ENCODE data around the gene SMIM22.

The SMIM22 gene

DNA sequence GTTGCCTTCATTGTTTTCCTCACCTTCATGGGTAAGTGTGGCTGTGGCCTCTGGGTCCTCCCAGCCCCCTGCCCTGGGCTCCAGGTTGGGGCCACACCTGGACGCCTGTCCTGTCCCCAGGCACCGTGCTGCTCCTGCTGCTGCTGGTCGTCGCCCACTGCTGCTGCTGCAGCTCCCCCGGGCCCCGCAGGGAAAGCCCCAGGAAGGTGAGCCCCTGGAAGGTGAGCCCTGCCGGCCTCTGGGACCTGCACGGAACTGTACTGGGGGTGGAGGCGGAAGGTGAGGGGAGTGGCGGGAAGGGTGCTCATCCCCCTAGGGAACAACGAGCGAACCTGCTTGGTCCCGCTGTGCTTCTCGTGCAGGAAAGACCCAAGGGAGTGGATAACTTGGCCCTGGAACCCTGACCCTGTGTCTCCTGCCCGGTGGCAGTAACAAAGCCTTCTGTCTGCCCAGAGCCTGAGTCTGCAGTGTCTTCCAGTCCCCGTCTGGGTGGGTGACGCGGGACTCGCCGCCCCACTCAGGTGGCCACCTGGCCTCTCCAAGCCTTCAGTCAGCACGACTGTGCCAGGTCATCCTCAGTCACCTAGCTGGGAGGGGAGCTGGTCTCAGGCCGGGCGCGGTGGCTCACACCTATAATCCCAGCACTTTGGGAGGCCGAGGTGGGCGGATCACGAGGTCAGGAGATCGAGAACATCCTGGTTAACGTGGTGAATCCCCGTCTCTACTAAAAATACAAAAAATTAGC, 831 bp downstream of the SMIM22 start:
- no peak for DNase-seq (ENCODE audit: low read depth)

DNA sequence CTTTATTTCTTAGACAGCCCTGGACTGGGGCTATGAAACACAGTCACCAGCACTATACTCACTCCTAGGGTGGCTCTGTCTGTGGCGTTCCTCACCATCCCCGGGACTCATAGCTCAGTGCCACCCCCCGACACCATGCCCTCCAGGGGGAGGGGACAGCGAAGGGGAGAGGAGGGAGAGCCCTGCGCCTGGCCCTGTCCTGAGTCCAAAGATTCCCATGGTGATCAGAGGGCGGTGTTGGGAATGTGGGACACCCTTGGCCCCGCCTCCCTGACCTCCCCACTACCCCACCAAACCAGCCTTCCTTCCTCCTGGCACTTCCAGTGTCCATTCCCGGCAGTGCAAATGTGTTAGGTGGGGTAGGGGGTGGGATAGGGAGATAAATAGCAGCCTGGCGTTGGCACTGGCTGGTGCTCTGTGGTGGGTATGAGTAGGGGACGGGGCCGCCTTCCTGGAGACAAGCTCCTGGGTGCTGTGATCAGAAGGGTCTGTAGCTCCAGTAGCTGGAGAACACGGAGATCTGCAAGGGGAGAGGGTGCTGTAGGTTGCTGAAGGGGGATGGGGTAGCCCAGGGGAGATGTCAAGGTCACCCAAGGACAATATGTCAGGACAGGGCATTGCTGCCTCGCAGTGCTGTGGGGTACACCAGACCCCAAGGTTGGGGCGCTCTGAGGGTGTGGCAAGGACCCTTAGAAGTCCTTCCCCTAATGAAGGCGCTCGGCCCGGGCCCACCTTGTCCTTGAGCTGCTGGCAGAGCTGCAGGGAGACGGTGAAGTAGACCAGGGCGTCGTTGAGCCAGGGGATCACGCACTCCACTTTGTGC, 2.0 kb downstream of the SMIM22 start:
- DNase-seq (ENCODE audit: low read depth) = no peak

- DNase-seq (ENCODE audit: low read depth) = no peak
Observed at GRCh38 chr16:4797805-4798252, 2.7 kb downstream of the SMIM22 start.

GRCh38 chr16:4798456-4798855, 3.3 kb downstream of the SMIM22 start:
- no peak for DNase-seq (ENCODE audit: low read depth)

DNA sequence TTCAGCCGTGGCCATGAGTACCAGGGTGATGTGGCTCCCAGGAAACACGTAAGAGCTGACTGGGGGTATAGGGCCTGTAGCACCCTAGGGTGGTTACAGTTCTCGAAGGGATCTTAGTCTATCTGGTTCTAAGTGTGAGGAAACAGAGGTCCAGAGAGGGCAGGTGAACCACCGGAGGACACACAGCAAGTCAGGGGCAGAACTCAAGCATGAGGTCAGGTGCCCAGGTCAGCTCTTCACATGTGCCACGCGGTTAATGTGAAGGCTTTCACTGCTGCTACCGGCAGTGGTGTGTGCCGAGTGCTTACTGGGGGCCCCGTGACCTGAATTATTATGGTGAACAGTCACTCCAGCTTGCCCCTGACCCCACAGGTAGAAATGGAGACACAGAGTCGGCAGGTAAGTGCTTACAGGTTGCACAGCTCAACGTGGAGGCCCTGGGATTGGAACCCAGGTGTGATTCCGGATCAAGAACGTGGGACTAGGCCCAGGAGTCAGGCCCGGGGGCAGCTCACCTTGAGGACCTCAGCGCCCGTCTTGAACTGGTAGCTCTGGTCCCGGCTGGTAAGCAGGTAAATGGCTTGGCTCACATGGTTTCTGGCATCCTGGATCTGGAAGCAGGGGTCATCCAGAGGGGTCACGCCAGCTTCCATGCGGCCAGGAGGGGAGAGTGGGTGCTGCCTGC, 4.1 kb downstream of the SMIM22 start:
- no peak for DNase-seq (ENCODE audit: low read depth)

- DNase-seq (ENCODE audit: low read depth) = no peak
Observed at GRCh38 chr16:4800290-4801041, 5.3 kb downstream of the SMIM22 start.

GRCh38 chr16:4801051-4801961, 6.1 kb downstream of the SMIM22 start:
- no peak for DNase-seq (ENCODE audit: low read depth)

DNA sequence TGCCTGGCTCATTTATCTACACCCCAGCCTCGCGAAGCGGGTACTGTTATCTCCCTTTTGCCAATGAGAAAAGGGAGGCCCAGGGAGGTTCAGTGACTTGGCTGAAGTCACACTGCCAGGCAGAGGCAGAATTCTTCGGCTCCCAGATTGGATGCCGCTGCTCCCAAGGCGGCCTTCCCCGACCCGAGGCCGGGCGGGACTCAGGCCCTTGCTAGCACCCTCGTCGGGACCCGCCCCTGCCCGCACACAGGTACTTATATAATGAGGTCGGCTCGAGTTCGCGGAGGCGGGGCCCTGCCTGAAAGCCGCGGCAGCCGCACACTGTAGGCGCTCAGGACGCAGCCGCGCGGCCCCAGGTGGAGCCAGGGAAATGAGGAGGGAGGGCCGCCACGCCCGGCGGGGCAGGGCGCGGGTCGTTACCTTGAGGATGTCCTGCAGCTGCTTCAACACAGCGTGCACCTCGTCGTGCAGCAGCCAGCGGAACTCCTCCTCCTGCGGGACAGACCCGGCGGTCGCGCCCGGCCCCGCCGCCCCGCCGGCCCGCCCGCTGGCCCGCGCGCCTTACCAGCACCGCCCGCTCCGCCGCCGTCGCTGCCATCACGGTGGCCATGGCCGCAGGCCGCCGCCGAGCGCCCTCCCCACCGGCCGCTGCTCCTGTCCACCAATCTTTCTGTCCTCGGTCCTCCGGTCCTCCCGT, 6.9 kb downstream of the SMIM22 start, which contains the start of gene ROGDI:
TSS of gene ROGDI (minus strand) at position 672 of the 697 bp plus-strand sequence. CDS start at position 610, 62 bp downstream.
- peak; percentile 27 for DNase-seq (ENCODE audit: low read depth)

DNA sequence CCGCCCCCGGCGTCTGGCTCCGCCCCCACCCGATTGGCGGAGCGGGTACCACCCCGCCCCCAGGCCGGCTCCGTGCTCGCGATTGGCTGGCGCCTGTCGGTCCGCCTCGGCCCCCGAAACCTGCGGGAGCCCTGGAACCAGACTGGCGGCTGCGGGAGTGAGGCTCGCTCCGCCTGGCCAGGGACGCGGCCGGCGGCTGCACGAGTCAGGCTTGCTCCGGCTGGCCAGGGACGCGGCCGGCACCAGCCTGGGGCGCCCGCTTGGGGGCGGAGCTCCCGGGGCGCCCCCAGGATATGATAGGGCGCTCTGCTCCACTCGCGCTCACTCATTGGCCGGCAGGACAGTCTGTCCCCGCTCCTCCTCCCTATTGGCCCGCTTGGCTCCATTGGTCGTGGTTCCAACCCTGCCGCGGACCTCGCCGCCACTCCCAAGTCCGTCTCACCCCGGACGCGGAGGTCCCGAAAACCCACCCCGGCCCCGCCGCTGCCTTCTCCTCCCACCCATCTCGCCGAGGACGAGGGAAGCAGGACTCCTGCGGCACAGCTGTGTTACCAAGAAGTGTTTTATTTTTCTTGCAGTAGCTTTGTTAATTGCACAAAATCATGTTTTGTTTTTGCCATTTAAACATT, 7.6 kb downstream of the SMIM22 start:
- peak; percentile 85 for DNase-seq (ENCODE audit: low read depth)

DNA sequence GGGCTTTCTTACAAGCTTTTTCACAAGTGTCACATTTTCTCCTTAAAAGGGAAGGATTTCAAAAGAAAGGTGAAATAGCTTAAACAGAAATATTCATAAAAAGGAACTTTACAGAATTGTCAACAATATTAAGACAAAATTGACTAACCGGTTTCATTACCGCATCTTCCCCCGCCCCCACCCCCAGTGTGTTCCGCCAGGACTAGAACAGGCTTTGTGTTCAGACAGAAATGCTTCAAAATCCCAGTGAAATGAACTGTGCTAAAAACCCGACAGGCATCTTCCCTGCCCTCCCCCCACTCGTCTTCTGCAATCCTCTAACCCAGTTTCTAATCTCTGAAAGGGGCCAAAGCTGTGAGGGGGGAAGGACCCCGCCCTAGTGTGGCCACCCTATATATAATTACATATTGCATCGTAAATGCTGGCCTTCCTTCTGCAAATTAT, 8.3 kb downstream of the SMIM22 start:
- peak; percentile 13 for DNase-seq (ENCODE audit: low read depth)

DNA sequence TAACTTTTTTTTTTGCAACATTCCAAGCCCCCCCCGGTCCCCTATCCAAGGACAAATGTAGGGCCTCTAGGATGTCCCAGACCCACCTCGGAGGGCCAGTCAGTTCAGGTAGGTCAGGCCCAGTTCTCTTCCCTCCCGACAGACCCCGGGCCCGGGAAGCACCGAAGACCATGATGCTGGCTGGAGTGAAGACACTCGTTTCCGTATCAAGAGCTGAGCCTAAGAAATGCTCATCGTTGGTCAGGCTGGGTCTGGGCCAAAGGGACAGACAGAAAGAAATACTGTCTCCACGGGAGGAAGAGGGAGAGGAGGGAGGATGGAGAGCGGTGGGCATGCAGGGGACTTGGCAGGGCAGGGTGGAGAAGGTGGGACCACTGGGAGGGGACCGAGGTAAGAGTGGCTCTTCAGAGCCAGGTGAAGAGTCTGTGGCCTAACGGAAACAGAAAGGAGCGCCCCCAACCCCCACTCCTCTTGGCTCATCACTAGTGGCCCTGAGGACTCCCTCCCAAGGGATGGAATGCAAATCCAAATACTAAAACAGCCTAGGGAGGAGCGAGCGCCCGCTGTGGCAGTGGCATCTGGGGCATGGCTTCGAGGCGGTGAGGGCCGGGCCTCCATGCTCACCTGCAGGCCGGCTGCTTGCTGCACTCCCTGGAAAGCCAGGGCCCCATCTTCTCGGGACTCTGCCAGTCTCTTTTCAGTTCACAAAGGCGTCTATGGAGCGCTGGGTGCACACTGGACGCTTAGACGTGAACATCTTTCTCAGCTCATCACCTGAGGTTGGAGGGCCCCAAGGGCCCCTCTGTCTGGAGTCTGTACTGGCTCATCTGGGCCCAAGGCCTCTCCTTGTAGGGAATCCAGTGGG, 9.0 kb downstream of the SMIM22 start:
- no peak for DNase-seq (ENCODE audit: low read depth)

DNA sequence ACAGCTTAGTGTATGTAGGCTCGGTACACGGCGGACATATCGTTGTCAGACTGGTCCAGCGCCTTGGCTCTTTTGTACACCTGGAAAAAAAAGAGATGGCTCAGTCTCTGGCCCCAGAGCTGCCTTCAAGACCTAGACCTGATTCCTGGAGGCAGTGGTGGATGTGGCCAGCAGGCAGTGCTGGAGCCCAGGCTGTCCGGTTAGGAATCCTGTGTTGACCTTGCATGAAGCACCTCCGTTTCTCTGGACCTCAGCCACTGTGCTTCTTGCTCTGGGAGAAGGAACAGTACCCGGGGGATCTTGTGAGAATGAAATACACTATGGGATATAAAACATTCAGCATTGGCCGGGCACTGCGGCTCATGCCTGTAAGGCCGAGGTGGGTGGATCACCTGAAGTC, 10.1 kb downstream of the SMIM22 start:
- peak; percentile 31 for DNase-seq (ENCODE audit: low read depth)

DNA sequence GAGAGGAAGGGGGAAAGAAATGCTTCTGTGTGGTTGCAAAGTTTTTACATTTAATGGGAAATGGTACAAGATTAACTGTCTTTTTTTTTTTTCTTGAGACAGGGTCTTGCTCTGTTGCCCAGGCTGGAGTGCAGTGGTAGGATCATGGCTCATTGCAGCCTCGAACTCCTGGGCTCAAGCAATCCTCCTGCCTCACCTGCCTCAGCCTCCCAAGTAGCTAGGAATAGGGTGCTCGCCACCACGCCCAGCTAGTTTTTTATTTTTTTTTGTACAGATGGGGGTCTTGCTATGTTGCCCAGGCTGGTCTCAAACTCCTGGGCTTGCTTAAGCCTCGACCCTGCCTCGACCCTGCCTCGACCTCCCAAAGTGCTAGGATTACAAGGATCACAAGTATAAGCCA, 11.1 kb downstream of the SMIM22 start:
- no peak for DNase-seq (ENCODE audit: low read depth)

DNA sequence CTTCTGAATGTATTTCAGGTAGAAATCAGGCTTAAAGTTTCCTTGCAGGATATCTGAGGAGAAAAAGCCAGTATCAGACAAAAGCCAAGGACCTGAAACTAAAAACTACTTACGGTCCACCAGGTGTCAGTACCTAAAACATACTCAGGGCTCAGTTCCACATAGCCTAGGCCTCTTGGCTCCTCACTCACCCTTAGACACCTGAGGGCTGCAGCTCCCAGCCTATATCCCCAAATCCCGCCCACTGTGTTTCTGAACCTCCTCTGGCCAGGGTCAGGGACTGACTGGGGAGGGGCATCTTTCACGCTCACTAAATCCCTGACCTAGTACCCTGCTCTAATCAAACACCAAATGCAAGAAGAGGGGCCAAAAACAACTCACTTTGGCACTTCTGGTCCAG, 16.1 kb downstream of the SMIM22 start:
- DNase-seq (ENCODE audit: low read depth) = no peak

GRCh38 chr16:4811773-4812172, 16.6 kb downstream of the SMIM22 start:
- no peak for DNase-seq (ENCODE audit: low read depth)

GRCh38 chr16:4813251-4814003, 18.3 kb downstream of the SMIM22 start:
- DNase-seq (ENCODE audit: low read depth) = no peak

GRCh38 chr16:4814046-4814445, 18.9 kb downstream of the SMIM22 start:
- DNase-seq (ENCODE audit: low read depth) = no peak

Measured in amniotic epithelial cell (primary cell).